Breast epithelium (tissue), 4 donors: ENCODE data around the gene LAIR2. TPM values are rescaled to one million over a fixed set of nuclear protein-coding genes. Genes with fewer than 3 reads are reported as not detected.

ENCODE experiments used
- DNase-seq, 2 donors: peaks; one replicate each; pipeline ENCODE4 v3.0.0-alpha.2; 2019; ENCODE audit warnings: low spot score in 2 of 2
- H3K27ac ChIP-seq, 2 donors: fragments of 200-600 bp; sonication (generic) in 1 of 2; one replicate each; pipeline ENCODE4 v1.5.1; 2016 to 2019; ENCODE audit warnings: mild to moderate bottlenecking in 1 of 2
- H3K27me3 ChIP-seq, 2 donors: fragments of 200-600 bp; sonication (generic) in 1 of 2; one replicate each; pipeline versions ENCODE4 v1.5.1 to v1.6.0; 2017 to 2019; ENCODE audit warnings: control low read depth in 1 of 2, mild to moderate bottlenecking in 1 of 2
- H3K36me3 ChIP-seq: fragments of 200-600 bp; one replicate; pipeline ENCODE4 v1.5.1; 2019
- H3K4me1 ChIP-seq, 2 donors: fragments of 200-600 bp; sonication (generic); one replicate each; pipeline ENCODE4 v1.5.1; 2016 to 2019; ENCODE audit warnings: control low read depth in 1 of 2
- H3K4me3 ChIP-seq, 3 donors: fragments of 200-600 bp; sonication (generic); 1 replicate in 2 of 3; 2 replicates in 1 of 3; pipeline ENCODE4 v1.5.1; 2016 to 2019; ENCODE audit warnings: mild to moderate bottlenecking in 3 of 3, moderate library complexity in 2 of 3
- H3K9me3 ChIP-seq, 2 donors: fragments of 200-600 bp; sonication (generic) in 1 of 2; one replicate each; pipeline ENCODE4 v1.5.1; 2016 to 2019; ENCODE audit warnings: control low read depth in 1 of 2
- POLR2A ChIP-seq: fragments of 450-650 bp; IDR thresholded peaks from one replicate; pipeline ENCODE4 v1.6.1; 2016; ENCODE audit warnings: antibody characterized with exemption, mild to moderate bottlenecking, moderate library complexity
- POLR2AphosphoS5 ChIP-seq, 3 donors: sonication (generic); formaldehyde crosslinking; IDR thresholded peaks; one replicate each; pipeline ENCODE4 v1.6.1; 2017; ENCODE audit warnings: antibody characterized with exemption in 3 of 3
- intact Hi-C: fragments of 100-400 bp; cut with DNase I; formaldehyde crosslinking; loops from one replicate; pipeline ENCODE4 v1.15.1; 2023; ENCODE audit warnings: low total_unique reads
- total RNA-seq, 3 donors: library from RNA; depleted of rRNA; stranded (reverse); fragments of >200 nt; gene quantifications; one replicate each; pipeline ENCODE4 v1.1.0, GENCODE V29; 2016
- TF ChIP-seq, protein P1 (sequence below), 3 donors: fragments of 450-650 bp; IDR thresholded peaks; one replicate each; pipeline ENCODE4 v1.5.1; 2016 to 2017; ENCODE audit warnings: antibody characterized with exemption in 3 of 3, mild to moderate bottlenecking in 3 of 3, moderate library complexity in 3 of 3

LAIR2 gene
- total RNA-seq, 3 donors from 2014 or later, result not detected

DNA sequence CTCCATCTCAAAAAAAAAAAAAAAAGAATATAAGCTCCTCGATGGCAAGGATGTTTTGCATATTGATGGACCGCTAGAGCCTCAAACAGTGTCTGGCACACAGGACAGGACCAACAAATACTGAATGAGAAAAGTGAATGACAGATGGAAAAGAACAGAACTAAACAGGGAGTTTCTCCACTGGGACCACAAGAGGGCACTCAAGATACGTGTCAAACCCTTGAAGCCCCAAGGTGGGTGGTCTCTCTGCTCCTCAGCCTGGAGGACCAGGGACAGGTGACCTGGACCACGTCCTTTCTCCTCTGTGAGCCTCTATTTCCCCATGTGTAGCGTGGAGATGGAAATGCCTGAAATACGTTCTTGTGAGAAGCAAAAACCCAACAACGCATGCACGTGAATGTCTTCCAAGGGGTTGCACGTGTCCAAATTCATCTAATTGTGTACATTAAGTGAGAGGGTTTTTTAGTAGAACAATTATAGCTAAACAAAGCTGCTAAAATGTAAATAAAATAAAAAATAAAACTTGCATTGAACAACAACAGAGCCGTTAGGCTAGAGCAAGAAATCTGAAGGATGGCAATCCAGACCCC is 23.9 kb upstream of the LAIR2 start:
- H3K9me3 ChIP-seq, result no peaks in the 10 kb centered on the region
- no peaks in the 10 kb centered on the region for H3K36me3 ChIP-seq
- H3K27me3 ChIP-seq, result no peaks in the 10 kb centered on the region
- TF ChIP-seq POLR2AphosphoS5 (IDR thresholded peaks at IDR 0.05) (no peak), POLR2A (no peak)
- TF ChIP-seq, protein P1, sequence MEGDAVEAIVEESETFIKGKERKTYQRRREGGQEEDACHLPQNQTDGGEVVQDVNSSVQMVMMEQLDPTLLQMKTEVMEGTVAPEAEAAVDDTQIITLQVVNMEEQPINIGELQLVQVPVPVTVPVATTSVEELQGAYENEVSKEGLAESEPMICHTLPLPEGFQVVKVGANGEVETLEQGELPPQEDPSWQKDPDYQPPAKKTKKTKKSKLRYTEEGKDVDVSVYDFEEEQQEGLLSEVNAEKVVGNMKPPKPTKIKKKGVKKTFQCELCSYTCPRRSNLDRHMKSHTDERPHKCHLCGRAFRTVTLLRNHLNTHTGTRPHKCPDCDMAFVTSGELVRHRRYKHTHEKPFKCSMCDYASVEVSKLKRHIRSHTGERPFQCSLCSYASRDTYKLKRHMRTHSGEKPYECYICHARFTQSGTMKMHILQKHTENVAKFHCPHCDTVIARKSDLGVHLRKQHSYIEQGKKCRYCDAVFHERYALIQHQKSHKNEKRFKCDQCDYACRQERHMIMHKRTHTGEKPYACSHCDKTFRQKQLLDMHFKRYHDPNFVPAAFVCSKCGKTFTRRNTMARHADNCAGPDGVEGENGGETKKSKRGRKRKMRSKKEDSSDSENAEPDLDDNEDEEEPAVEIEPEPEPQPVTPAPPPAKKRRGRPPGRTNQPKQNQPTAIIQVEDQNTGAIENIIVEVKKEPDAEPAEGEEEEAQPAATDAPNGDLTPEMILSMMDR (IDR thresholded peaks at IDR 0.05), result peak in 2 of 3 donors; percentile 27 to 46
- peaks cover 0 to 1% of the 10 kb centered on the region in 2 donors for H3K4me1 ChIP-seq
- no peak for DNase-seq
- intact Hi-C loops, result loop anchor here (10.0 kb wide), 1 partner anchor 594 kb away; the partner anchor contains the start of gene PRKCG
- H3K27ac ChIP-seq, result no peak overlapping the region
- no peak overlapping the region for H3K4me3 ChIP-seq

DNA sequence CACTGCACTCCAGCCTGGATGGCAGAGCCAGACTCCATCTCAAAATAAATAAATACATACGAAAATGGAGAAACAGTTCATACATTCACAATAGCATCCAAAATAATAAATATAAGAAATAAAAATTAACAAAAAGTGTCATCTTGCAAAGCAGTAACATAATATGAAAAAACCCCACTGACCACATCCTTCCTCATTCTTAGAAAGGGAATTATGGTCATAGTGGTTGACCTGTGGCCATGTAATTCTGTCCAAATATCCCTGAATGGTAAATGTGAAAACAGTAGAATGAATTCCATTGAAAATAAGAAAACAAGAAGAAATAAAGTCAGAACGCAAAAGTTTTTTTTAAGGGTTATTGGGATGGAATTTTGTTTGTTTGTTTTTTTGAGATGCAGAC is 22.6 kb upstream of the LAIR2 start:
- TF ChIP-seq POLR2AphosphoS5 (IDR thresholded peaks at IDR 0.05), result no peak
- no peaks in the 10 kb centered on the region for H3K36me3 ChIP-seq
- intact Hi-C loops, result no loop called here
- no peak for DNase-seq
- no peak overlapping the region for H3K4me3 ChIP-seq
- H3K27ac ChIP-seq, result no peak overlapping the region
- H3K4me1 ChIP-seq, result no peaks in the 10 kb centered on the region
- H3K27me3 ChIP-seq, result peaks cover 0 to 9% of the 10 kb centered on the region in 2 donors
- H3K9me3 ChIP-seq, result no peaks in the 10 kb centered on the region

DNA sequence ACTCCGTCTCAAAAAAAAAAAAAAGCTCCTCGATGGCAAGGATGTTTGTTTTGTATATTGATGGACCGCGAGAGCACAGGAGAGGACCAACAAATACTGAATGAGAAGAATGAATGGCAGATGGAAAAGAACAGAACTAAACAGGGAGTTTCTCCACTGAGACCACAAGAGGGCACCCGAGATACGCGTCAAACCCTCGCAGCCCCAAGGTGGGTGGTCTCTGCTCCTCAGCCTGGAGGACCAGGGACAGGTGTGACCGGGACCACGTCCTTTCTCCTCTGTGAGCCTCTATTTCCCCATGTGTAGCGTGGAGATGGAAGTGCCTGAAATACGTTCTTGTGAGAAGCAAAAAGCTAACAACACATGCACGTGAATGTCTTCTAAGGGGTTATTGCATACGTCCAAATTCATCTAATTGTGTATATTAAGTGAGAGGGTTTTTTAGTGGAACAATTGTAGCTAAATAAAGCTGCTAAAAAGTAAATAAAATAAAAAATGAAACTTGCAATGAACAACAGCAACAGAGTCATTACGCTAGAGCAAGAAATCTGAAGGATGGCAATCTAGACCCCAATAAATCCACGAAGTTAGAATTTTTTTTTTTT is 21.2 kb upstream of the LAIR2 start:
- Histone ChIP-seq H3K4me1 (no peaks in the 10 kb centered on the region), H3K27me3 (peaks cover 0 to 18% of the 10 kb centered on the region in 2 donors), H3K27ac (no peak overlapping the region), H3K4me3 (no peak overlapping the region), H3K9me3 (no peaks in the 10 kb centered on the region), H3K36me3 (no peaks in the 10 kb centered on the region)
- no peak for TF ChIP-seq POLR2A
- TF ChIP-seq, protein P1 (IDR thresholded peaks at IDR 0.05), result peak in 2 of 3 donors; percentile 16 to 25
- DNase-seq, result no peak
- intact Hi-C loops, result no loop called here

DNA sequence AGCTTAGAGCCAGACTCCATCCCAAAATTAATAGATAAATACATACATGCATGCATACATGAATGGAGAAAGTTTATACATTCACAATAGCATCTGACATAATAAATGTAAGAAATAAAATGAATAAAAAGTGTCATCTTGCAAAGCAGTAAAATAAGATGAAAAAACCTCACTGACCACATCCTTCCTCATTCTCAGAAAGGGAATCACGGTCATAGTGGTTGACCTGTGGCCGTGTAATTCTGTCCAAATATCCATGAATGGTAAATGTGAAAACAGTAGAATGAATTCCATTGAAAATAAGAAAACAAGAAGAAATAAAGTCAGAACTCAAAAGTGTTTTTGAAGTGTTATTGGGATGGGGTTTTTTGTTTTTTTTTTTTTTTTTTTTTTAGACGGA is 19.7 kb upstream of the LAIR2 start:
- Histone ChIP-seq H3K9me3 (no peaks in the 10 kb centered on the region), H3K27ac (no peak overlapping the region), H3K36me3 (no peaks in the 10 kb centered on the region), H3K4me1 (no peaks in the 10 kb centered on the region), H3K4me3 (no peak overlapping the region), H3K27me3 (peaks cover 0 to 18% of the 10 kb centered on the region in 2 donors)
- intact Hi-C loops, result no loop called here
- no peak for TF ChIP-seq POLR2A
- TF ChIP-seq, protein P1 (IDR thresholded peaks at IDR 0.05), result no peak
- TF ChIP-seq POLR2AphosphoS5 (IDR thresholded peaks at IDR 0.05), result no peak
- no peak for DNase-seq

DNA sequence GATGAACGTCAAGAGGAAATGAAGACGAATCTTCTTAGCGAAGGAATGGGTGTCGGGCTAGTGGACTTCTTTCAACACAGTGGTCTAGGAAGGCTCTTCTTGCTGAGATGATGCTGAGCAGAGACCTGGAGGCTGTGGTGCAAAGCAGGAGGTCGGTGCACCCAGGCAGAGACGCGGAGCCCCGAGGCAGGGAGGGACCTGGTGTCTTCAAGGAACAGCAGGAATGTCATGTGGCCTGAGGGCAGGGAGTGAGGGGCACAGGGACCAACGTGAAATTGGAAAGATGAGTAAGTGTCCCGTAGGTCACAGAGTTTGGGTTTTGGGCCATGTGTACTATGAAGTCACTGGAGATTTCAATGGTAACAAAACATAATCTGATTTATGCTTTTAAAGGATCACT is 18.2 kb upstream of the LAIR2 start:
- no peak overlapping the region for H3K4me3 ChIP-seq
- DNase-seq, result no peak
- TF ChIP-seq POLR2A, result no peak
- TF ChIP-seq, protein P1 (IDR thresholded peaks at IDR 0.05), result no peak
- no peak for TF ChIP-seq POLR2AphosphoS5 (IDR thresholded peaks at IDR 0.05)
- no peaks in the 10 kb centered on the region for H3K9me3 ChIP-seq
- no peaks in the 10 kb centered on the region for H3K4me1 ChIP-seq
- intact Hi-C loops, result no loop called here
- no peak overlapping the region for H3K27ac ChIP-seq
- H3K36me3 ChIP-seq, result no peaks in the 10 kb centered on the region
- H3K27me3 ChIP-seq, result peaks cover 0 to 18% of the 10 kb centered on the region in 2 donors
